Measurements from ENCODE around the gene SSBP1. TPM values are rescaled to one million over a fixed set of nuclear protein-coding genes. Genes with fewer than 3 reads are reported as not detected.
"Not testable (repeated sequence)": the region's sequence is repeated elsewhere in the genome, so short reads cannot be mapped to it uniquely, and the experiment has no call there.

The SSBP1 gene, protein sequence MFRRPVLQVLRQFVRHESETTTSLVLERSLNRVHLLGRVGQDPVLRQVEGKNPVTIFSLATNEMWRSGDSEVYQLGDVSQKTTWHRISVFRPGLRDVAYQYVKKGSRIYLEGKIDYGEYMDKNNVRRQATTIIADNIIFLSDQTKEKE
- total RNA-seq: 204 and 220 TPM in 2 replicates

DNA sequence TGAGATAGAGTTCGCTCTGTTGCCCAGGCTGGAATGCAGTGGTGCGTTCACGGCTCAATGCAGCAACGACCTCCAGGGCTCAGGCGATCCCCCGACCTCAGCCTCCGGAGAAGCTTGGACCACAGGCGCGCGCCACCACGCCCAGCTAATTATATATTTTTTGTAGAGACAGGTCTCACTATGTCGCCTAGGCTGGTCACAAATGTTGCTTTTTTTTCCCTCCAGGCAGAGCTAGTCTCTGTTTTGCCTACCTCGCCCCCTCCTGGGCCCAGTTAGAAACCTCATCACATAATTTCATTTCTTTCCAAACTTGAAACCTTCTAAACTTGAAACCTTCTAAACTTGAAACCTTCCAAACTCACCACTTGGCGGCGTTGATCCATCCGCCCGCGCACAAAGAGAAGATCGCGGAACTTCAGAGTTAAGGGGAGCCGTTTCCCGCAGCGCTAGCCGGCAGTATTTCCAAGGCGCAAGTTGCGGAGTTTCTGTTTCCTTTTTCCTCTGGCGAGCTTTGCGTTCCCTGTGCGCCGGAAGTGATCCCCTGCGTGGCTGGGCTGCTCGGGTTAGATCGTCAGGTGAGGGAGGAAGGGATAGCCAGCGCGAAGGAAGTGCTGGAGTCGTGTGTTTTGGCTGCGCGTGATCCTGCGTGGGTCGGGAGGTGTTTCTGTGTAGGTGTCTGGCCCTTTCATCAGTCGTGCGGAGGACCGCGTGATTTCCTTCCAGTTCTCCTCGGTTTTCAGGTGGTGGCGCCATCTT lies at the start of gene SSBP1:
Gene SSBP1 (plus strand): TSS at position 523 of the 756 bp plus-strand sequence. CDS start 809 bp downstream, outside the sequence.
- peak within 1 kb of the TSS; percentile 56 for H3K4me3 ChIP-seq (ENCODE audit: low read depth, low read length)
- peak; percentile 70 for DNase-seq (ENCODE audit: low read depth)
- TF ChIP-seq CTCF (IDR thresholded peaks at IDR 0.05; ENCODE audit: insufficient read depth, low read length, poor library complexity, severe bottlenecking): peak; percentile 83
- no peaks in the 10 kb centered on the region for H3K27me3 ChIP-seq (ENCODE audit: control insufficient read depth, insufficient read depth, low read length)
- H3K36me3 ChIP-seq (ENCODE audit: control insufficient read depth, insufficient read depth, low read length): peaks cover 2% of the 10 kb centered on the region

- not testable (repeated sequence) for H3K36me3 ChIP-seq (ENCODE audit: control insufficient read depth, insufficient read depth, low read length); DNase-seq (ENCODE audit: low read depth); H3K27me3 ChIP-seq (ENCODE audit: control insufficient read depth, insufficient read depth, low read length); H3K4me3 ChIP-seq (ENCODE audit: low read depth, low read length)
These were observed 48.9 kb upstream of the SSBP1 start for GRCh38 chr7:141689072-141689825.

GRCh38 chr7:141691540-141691939 lies 46.6 kb upstream of the SSBP1 start:
- H3K36me3 ChIP-seq (ENCODE audit: control insufficient read depth, insufficient read depth, low read length): no peaks in the 10 kb centered on the region

DNA sequence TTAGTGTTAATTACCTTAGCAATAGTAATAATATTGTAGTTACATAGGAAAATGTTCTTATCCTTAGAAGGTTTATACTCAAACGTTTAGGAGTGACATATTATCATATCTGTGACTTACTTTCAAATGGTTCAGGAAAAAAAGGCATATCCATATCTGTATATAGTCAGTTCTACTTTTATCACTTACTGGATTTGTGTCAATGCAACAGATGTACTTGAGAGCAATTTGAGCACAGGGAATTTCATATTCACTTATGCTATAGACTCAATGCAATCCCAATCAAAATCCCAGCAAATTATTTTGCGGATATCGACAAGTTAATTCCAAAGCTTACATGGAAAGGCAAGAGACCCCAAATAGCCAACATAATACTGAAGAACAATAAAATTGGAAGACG lies 46.2 kb upstream of the SSBP1 start:
- DNase-seq (ENCODE audit: low read depth): no peak
- no peak for TF ChIP-seq CTCF (IDR thresholded peaks at IDR 0.05; ENCODE audit: insufficient read depth, low read length, poor library complexity, severe bottlenecking)
- no peaks in the 10 kb centered on the region for H3K36me3 ChIP-seq (ENCODE audit: control insufficient read depth, insufficient read depth, low read length)

More at GRCh38 chr7:141691540-141691939, 46.6 kb upstream of the SSBP1 start:
- no peak for TF ChIP-seq CTCF (IDR thresholded peaks at IDR 0.05; ENCODE audit: insufficient read depth, low read length, poor library complexity, severe bottlenecking)
- H3K27me3 ChIP-seq (ENCODE audit: control insufficient read depth, insufficient read depth, low read length): no peaks in the 10 kb centered on the region
- no peak overlapping the region for H3K4me3 ChIP-seq (ENCODE audit: low read depth, low read length)
- no peak for DNase-seq (ENCODE audit: low read depth)

GRCh38 chr7:141693082-141693481 lies 45.1 kb upstream of the SSBP1 start:
- no peak overlapping the region for H3K4me3 ChIP-seq (ENCODE audit: low read depth, low read length)
- no peak for DNase-seq (ENCODE audit: low read depth)
- no peak for TF ChIP-seq CTCF (IDR thresholded peaks at IDR 0.05; ENCODE audit: insufficient read depth, low read length, poor library complexity, severe bottlenecking)
- H3K27me3 ChIP-seq (ENCODE audit: control insufficient read depth, insufficient read depth, low read length): no peaks in the 10 kb centered on the region
- H3K36me3 ChIP-seq (ENCODE audit: control insufficient read depth, insufficient read depth, low read length): no peaks in the 10 kb centered on the region

More for the DNA sequence above, 46.2 kb upstream of the SSBP1 start:
- H3K27me3 ChIP-seq (ENCODE audit: control insufficient read depth, insufficient read depth, low read length): no peaks in the 10 kb centered on the region
- H3K4me3 ChIP-seq (ENCODE audit: low read depth, low read length): no peak overlapping the region

GRCh38 chr7:141695803-141696289 lies 42.3 kb upstream of the SSBP1 start:
- TF ChIP-seq CTCF (IDR thresholded peaks at IDR 0.05; ENCODE audit: insufficient read depth, low read length, poor library complexity, severe bottlenecking): no peak
- DNase-seq (ENCODE audit: low read depth): no peak
- Histone ChIP-seq H3K4me3 (ENCODE audit: low read depth, low read length) (no peak overlapping the region), H3K27me3 (ENCODE audit: control insufficient read depth, insufficient read depth, low read length) (no peaks in the 10 kb centered on the region), H3K36me3 (ENCODE audit: control insufficient read depth, insufficient read depth, low read length) (no peaks in the 10 kb centered on the region)
